Measurements from ENCODE around the gene SMIM38. TPM values are rescaled to one million over a fixed set of nuclear protein-coding genes. Genes with fewer than 3 reads are reported as not detected.

SMIM38 gene
- total RNA-seq, 1 donor from 2014 or later, result 0.74 TPM

GRCh38 chr11:69183613-69184012, 27.9 kb downstream of the SMIM38 start:
- TF ChIP-seq POLR2AphosphoS5 (IDR thresholded peaks at IDR 0.05; ENCODE audit: insufficient read depth in 1 of 2, low read depth in 1 of 2) (no peak), POLR2A (IDR thresholded peaks at IDR 0.05) (no peak)
- TF ChIP-seq, protein P1, sequence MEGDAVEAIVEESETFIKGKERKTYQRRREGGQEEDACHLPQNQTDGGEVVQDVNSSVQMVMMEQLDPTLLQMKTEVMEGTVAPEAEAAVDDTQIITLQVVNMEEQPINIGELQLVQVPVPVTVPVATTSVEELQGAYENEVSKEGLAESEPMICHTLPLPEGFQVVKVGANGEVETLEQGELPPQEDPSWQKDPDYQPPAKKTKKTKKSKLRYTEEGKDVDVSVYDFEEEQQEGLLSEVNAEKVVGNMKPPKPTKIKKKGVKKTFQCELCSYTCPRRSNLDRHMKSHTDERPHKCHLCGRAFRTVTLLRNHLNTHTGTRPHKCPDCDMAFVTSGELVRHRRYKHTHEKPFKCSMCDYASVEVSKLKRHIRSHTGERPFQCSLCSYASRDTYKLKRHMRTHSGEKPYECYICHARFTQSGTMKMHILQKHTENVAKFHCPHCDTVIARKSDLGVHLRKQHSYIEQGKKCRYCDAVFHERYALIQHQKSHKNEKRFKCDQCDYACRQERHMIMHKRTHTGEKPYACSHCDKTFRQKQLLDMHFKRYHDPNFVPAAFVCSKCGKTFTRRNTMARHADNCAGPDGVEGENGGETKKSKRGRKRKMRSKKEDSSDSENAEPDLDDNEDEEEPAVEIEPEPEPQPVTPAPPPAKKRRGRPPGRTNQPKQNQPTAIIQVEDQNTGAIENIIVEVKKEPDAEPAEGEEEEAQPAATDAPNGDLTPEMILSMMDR (IDR thresholded peaks at IDR 0.05), result no peak
- H3K27ac ChIP-seq, result no peak overlapping the region
- no peaks in the 10 kb centered on the region for H3K27me3 ChIP-seq
- intact Hi-C loops (cut with DNase I), result no loop called here
- no peaks in the 10 kb centered on the region for H3K4me1 ChIP-seq
- no peak overlapping the region for H3K4me3 ChIP-seq
- no peak for DNase-seq (ENCODE audit: extremely low spot score in 2 of 2)
- H3K36me3 ChIP-seq, result no peaks in the 10 kb centered on the region
- H3K9me3 ChIP-seq, result no peaks in the 10 kb centered on the region

GRCh38 chr11:69186316-69187260, 30.9 kb downstream of the SMIM38 start:
- TF ChIP-seq, protein P1 (IDR thresholded peaks at IDR 0.05), result no peak
- TF ChIP-seq POLR2AphosphoS5 (IDR thresholded peaks at IDR 0.05; ENCODE audit: insufficient read depth in 1 of 2, low read depth in 1 of 2) (no peak), POLR2A (IDR thresholded peaks at IDR 0.05) (no peak)
- Histone ChIP-seq H3K36me3 (no peaks in the 10 kb centered on the region), H3K27me3 (no peaks in the 10 kb centered on the region), H3K4me3 (no peak overlapping the region), H3K4me1 (no peaks in the 10 kb centered on the region), H3K9me3 (no peaks in the 10 kb centered on the region), H3K27ac (no peak overlapping the region)
- intact Hi-C loops (cut with DNase I), result no loop called here
- DNase-seq (ENCODE audit: extremely low spot score in 2 of 2), result no peak

GRCh38 chr11:69187540-69188065, 31.9 kb downstream of the SMIM38 start:
- H3K9me3 ChIP-seq, result no peaks in the 10 kb centered on the region
- no peak overlapping the region for H3K4me3 ChIP-seq
- no peak for DNase-seq (ENCODE audit: extremely low spot score in 2 of 2)
- no peaks in the 10 kb centered on the region for H3K36me3 ChIP-seq
- intact Hi-C loops (cut with DNase I), result no loop called here
- no peaks in the 10 kb centered on the region for H3K27me3 ChIP-seq
- no peak for TF ChIP-seq POLR2A (IDR thresholded peaks at IDR 0.05)
- TF ChIP-seq, protein P1 (IDR thresholded peaks at IDR 0.05), result no peak
- TF ChIP-seq POLR2AphosphoS5 (IDR thresholded peaks at IDR 0.05; ENCODE audit: insufficient read depth in 1 of 2, low read depth in 1 of 2), result no peak
- H3K4me1 ChIP-seq, result no peaks in the 10 kb centered on the region
- H3K27ac ChIP-seq, result no peak overlapping the region

DNA sequence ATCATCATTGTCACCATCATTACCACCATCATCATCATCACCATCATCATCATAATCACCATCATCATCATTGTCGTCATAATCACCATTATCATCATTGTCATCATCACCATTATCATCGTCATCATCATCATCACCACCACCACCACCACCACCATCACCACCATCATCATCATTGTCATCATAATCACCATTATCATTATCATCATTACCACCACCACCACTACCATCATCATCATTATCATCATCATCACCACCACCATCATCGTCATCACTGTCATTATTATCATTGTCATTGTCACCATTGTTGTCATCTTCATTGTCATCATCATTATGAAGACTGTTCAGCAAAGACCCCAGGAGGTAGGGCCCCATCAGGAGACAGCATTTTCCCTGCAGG, 33.3 kb downstream of the SMIM38 start:
- Histone ChIP-seq H3K27me3 (no peaks in the 10 kb centered on the region), H3K4me1 (no peaks in the 10 kb centered on the region), H3K36me3 (no peaks in the 10 kb centered on the region), H3K9me3 (no peaks in the 10 kb centered on the region), H3K27ac (no peak overlapping the region), H3K4me3 (no peak overlapping the region)
- intact Hi-C loops (cut with DNase I), result no loop called here
- DNase-seq (ENCODE audit: extremely low spot score in 2 of 2), result no peak
- TF ChIP-seq, protein P1 (IDR thresholded peaks at IDR 0.05), result no peak
- TF ChIP-seq POLR2A (IDR thresholded peaks at IDR 0.05) (no peak), POLR2AphosphoS5 (IDR thresholded peaks at IDR 0.05; ENCODE audit: insufficient read depth in 1 of 2, low read depth in 1 of 2) (no peak)
